Sciatic nerve (tissue), 2 donors: Measurements from ENCODE around the gene AP4S1. TPM values are rescaled to one million over a fixed set of nuclear protein-coding genes. Genes with fewer than 3 reads are reported as not detected.
"Not testable (repeated sequence)": the region's sequence is repeated elsewhere in the genome, so short reads cannot be mapped to it uniquely, and the experiment has no call there.

Source experiments
- ATAC-seq: fragments of 200-7000 bp; cut with Tn5 transposase; one replicate; pipeline ENCODE4 v1.9.1; 2020; ENCODE audit warnings: mild to moderate bottlenecking, moderate library complexity
- DNase-seq: peaks from one replicate; pipeline ENCODE4 v3.0.0-alpha.2; 2020; ENCODE audit warnings: low spot score
- intact Hi-C: fragments of 100-400 bp; cut with DNase I; formaldehyde crosslinking; loops from one replicate; pipeline ENCODE4 v1.14.2; 2022
- total RNA-seq: library from RNA; stranded (reverse); fragmentation: NEBNext Ultra II Directional; extraction: Animal tissue kit (Norgen Biotek cat#: 25700); gene quantifications from one replicate; pipeline ENCODE4 v1.2.1, GENCODE V29; 2021
- donor health status: DM: no; HTN: no; CAD: no.
- donor health status: DM: no; HTN: no; CAD: no.

The AP4S1 gene
- total RNA-seq, 1 donor from 2014 or later, result 13.3 TPM

- intact Hi-C loops, result no loop called here
- no peak for ATAC-seq
Observed at GRCh38 chr14:31001339-31001658, 24.1 kb upstream of the AP4S1 start.

GRCh38 chr14:31003284-31003683, 22.2 kb upstream of the AP4S1 start:
- no peak for ATAC-seq
- intact Hi-C loops, result no loop called here
- no peak for DNase-seq

More at GRCh38 chr14:31001339-31001658, 24.1 kb upstream of the AP4S1 start:
- no peak for DNase-seq

DNA sequence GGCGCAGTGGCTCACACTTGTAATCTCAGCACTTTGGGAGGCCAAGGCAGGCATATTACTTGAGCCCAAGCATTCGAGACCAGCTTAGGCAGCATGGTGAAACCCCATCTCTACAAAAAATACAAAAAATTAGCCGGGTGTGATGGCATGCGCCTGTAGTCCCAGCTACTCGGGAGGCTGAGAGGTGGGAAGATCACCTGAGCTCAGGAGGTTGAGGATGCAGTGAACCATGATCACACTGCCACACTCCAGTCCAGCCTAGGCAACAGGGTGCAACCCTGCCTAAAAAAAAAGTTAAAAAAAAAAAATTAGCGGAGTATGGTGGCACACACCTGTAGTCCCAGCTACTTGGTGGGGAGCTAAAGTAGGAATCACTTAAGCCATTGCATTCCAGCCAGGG, 21.4 kb upstream of the AP4S1 start:
- ATAC-seq, DNase-seq, intact Hi-C loops: not testable (repeated sequence)

DNA sequence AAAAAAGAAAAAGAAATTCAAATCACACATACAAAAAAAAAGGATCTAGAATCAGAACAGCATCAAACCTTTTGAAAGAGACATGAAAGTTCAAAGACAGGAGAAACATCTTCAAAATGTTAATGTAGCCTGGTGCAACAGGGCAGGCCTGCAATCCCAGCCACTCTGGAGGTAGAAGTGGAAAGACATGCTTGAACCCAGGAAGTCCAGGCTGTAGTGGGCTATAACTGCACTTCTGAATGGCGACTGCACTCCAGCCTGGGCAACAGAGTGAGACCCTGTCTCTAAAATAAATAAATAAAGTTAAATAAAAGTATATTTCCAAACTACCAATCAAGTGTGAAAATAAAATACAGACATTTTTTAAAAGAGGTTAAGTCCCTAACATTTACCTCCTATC, 18.7 kb upstream of the AP4S1 start:
- ATAC-seq, result no peak
- DNase-seq, result no peak
- intact Hi-C loops, result no loop called here

GRCh38 chr14:31009836-31010574, 15.4 kb upstream of the AP4S1 start:
- no peak for DNase-seq
- ATAC-seq, result no peak
- intact Hi-C loops, result no loop called here

GRCh38 chr14:31010935-31011334, 14.5 kb upstream of the AP4S1 start:
- ATAC-seq (no peak), DNase-seq (no peak)
- intact Hi-C loops, result no loop called here

GRCh38 chr14:31013841-31014240, 11.6 kb upstream of the AP4S1 start:
- DNase-seq (no peak), ATAC-seq (no peak)
- intact Hi-C loops, result no loop called here

- no peak for ATAC-seq
- no peak for DNase-seq
- intact Hi-C loops, result no loop called here
Observed at GRCh38 chr14:31018057-31018645, 7.3 kb upstream of the AP4S1 start.

DNA sequence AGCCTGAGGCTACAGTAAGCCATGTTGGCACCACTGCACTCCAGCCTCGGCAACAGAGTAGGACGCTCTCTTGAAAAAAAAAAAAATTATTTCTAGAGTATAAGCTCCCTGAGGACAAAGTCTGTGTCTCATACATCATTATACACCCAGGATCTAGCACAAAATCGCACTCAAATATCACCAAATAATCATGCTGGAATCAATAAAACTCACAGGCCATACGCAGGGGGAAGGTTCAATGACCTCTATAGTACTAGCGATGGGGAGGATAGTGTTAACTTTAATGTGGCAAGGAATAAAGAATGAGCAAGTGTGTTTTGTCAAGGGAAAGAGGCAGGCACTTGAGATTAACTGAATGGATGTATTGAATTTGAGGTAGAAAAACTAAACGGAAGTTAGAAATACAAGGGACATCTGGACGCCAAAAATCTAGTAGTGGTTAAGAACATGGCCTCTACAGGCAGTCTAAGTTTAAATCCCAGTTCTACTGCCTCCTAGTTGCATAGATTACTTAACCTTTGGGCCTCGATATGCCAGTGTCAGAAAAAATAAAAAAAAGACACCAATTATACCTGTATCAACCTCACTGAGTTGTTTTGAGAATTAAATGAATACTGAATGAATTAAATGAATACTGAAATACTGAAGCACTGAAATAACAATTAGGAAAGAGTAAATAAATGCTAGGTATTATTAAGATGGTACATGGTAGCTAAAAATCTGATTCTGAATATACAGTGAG, 4.4 kb upstream of the AP4S1 start:
- intact Hi-C loops, result no loop called here
- DNase-seq (no peak), ATAC-seq (no peak)

- no peak for ATAC-seq
- intact Hi-C loops, result no loop called here
- no peak for DNase-seq
Observed at GRCh38 chr14:31021576-31021949, 3.9 kb upstream of the AP4S1 start.

GRCh38 chr14:31022386-31022785, 3.1 kb upstream of the AP4S1 start:
- no peak for ATAC-seq
- DNase-seq, result no peak
- intact Hi-C loops, result no loop called here

GRCh38 chr14:31024010-31024480, 1.4 kb upstream of the AP4S1 start:
- no peak for ATAC-seq
- intact Hi-C loops, result no loop called here
- no peak for DNase-seq

- intact Hi-C loops, result no loop called here
- DNase-seq (no peak), ATAC-seq (no peak)
Observed at GRCh38 chr14:31024577-31025366, 677 bp upstream of the AP4S1 start.

DNA sequence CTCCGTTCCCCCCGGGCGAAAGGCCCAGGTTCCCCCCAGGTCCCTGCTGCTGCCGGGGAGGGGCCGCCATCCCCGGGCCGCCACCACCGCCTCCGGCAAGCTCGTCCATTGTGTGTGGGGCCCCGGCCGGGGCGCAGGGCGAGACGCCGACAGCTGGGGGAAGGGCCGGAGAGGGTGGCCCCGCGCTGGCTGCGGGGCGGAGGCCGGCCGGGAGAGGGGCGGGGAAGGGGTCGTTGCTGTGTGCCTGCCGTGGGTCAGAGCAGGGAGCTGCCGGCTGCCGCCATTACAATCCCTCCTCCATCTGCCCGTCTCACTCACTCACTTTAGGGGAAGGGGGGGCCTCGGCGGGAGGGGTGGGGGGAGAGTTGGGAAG, 614 bp downstream of the AP4S1 start, which contains the start of gene STRN3:
Gene STRN3 (minus strand): TSS at position 303 of the 373 bp plus-strand sequence. CDS start 194 bp downstream, at position 109.
- no peak for ATAC-seq
- intact Hi-C loops, result no loop called here

GRCh38 chr14:31026450-31027235, 1.2 kb downstream of the AP4S1 start:
- ATAC-seq, result peak; percentile 99
- peak; percentile 97 for DNase-seq
- intact Hi-C loops, result no loop called here

More for the DNA sequence above, 614 bp downstream of the AP4S1 start, which contains the start of gene STRN3:
- no peak for DNase-seq

- ATAC-seq (no peak), DNase-seq (no peak)
- intact Hi-C loops, result no loop called here
Observed at GRCh38 chr14:31027847-31028246, 2.4 kb downstream of the AP4S1 start.

- intact Hi-C loops, result no loop called here
- ATAC-seq (no peak), DNase-seq (no peak)
Observed at GRCh38 chr14:31029016-31029970, 3.8 kb downstream of the AP4S1 start.

- ATAC-seq (no peak), DNase-seq (no peak)
- intact Hi-C loops, result no loop called here
Observed at GRCh38 chr14:31030469-31030868, 5.0 kb downstream of the AP4S1 start.
